Fibroblast of lung (primary cell): ENCODE measurements around the gene IRAK3. TPM values are rescaled to one million over a fixed set of nuclear protein-coding genes. Genes with fewer than 3 reads are reported as not detected.

Source experiments
- DNase-seq, 2 donors: peaks; one replicate each; pipeline versions ENCODE4 v3.0.0 to v3.0.0-alpha.2; 2010; ENCODE audit warnings: low read depth in 2 of 2
- H2AFZ ChIP-seq: 2 replicates; pipeline ENCODE4 v1.5.1; 2012; ENCODE audit warnings: low read length, control low read depth, inconsistent platforms
- H3K27ac ChIP-seq: 2 replicates; pipeline ENCODE4 v1.5.1; 2011; ENCODE audit warnings: low read length, control low read depth; ENCODE audit not compliant: insufficient read depth
- H3K27me3 ChIP-seq: 2 replicates; pipeline ENCODE4 v1.5.1; 2011; ENCODE audit warnings: mild to moderate bottlenecking, low read length; ENCODE audit not compliant: control insufficient read depth, insufficient read depth
- H3K36me3 ChIP-seq: 2 replicates; pipeline ENCODE4 v1.5.1; 2011; ENCODE audit warnings: low read length; ENCODE audit not compliant: control insufficient read depth, insufficient read depth
- H3K4me1 ChIP-seq: 2 replicates; pipeline ENCODE4 v1.5.1; 2011; ENCODE audit warnings: low read length; ENCODE audit not compliant: control insufficient read depth, insufficient read depth; ENCODE audit errors: extremely low read depth
- H3K4me2 ChIP-seq: 2 replicates; pipeline ENCODE4 v1.5.1; 2011; ENCODE audit warnings: low read length, control low read depth; ENCODE audit not compliant: insufficient read depth; ENCODE audit errors: extremely low read depth
- H3K4me3 ChIP-seq, 4 experiments: fragments of 200-600 bp in 1 of 4; sonication (generic) in 1 of 4; replicated peaks in 1 of 4; 2 replicates each; pipeline ENCODE4 v1.5.1; 2011 to 2016; ENCODE audit warnings: low read length in 4 of 4, low read depth in 3 of 4, mild to moderate bottlenecking in 3 of 4, control low read depth in 2 of 4, inconsistent platforms in 1 of 4, mixed read lengths in 1 of 4; ENCODE audit not compliant: insufficient read depth in 1 of 4; ENCODE audit errors: control extremely low read depth in 1 of 4
- H3K79me2 ChIP-seq: 2 replicates; pipeline ENCODE4 v1.5.1; 2012; ENCODE audit warnings: mild to moderate bottlenecking, low read length, inconsistent platforms; ENCODE audit not compliant: control insufficient read depth, insufficient read depth
- H3K9ac ChIP-seq: 2 replicates; pipeline ENCODE4 v1.5.1; 2011; ENCODE audit warnings: mild to moderate bottlenecking, low read length, control low read depth; ENCODE audit not compliant: insufficient read depth
- H3K9me3 ChIP-seq: 2 replicates; pipeline ENCODE4 v1.5.1; 2012; ENCODE audit warnings: low read depth, low read length; ENCODE audit not compliant: control insufficient read depth, insufficient read depth
- H4K20me1 ChIP-seq: 2 replicates; pipeline ENCODE4 v1.5.1; 2011; ENCODE audit warnings: low read length; ENCODE audit not compliant: control insufficient read depth, insufficient read depth; ENCODE audit errors: extremely low read depth
- CTCF ChIP-seq, 2 donors: IDR thresholded peaks in 1 of 2; conservative IDR thresholded peaks in 1 of 2; 1 replicate in 1 of 2; 2 replicates in 1 of 2; pipeline ENCODE4 v1.5.1; 2011 to 2012; ENCODE audit warnings: low read length in 2 of 2, control low read depth in 1 of 2, inconsistent platforms in 1 of 2, low read depth in 1 of 2, mild to moderate bottlenecking in 1 of 2
- EZH2 ChIP-seq: IDR thresholded peaks from 2 replicates; pipeline ENCODE4 v1.5.1; 2012; ENCODE audit warnings: low read length, control low read depth, mild to moderate bottlenecking; ENCODE audit errors: missing control alignments
- polyA plus RNA-seq, 2 donors: library from polyadenylated mRNA; depleted of rRNA in 1 of 2; stranded (reverse) in 1 of 2; unstranded in 1 of 2; fragments of >200 nt; gene quantifications; 2 replicates each; pipeline ENCODE4 v1.2.1, GENCODE V29; 2011 to 2012; ENCODE audit warnings: missing spikeins in 1 of 2
- total RNA-seq: library from RNA; depleted of rRNA; stranded (reverse); fragments of >200 nt; gene quantifications from 2 replicates; pipeline ENCODE4 v1.2.1, GENCODE V29; 2014

IRAK3 gene
- total and polyA plus RNA-seq, 2 donors (not counting 1 experiment from before 2014, with no cell fraction given) = 3.2 to 11.1 TPM

- Histone ChIP-seq H3K9me3 (no peaks in the 10 kb centered on the region), H3K36me3 (no peaks in the 10 kb centered on the region), H2AFZ (peak overlapping the region; percentile 71), H4K20me1 (no peaks in the 10 kb centered on the region), H3K4me1 (no peaks in the 10 kb centered on the region), H3K9ac (peak overlapping the region; percentile 62), H3K4me2 (peak overlapping the region; percentile 76), H3K27ac (no peak overlapping the region), H3K27me3 (no peaks in the 10 kb centered on the region), H3K4me3 (peak overlapping the region; percentile 41 to 78 (median 70)), H3K79me2 (no peaks in the 10 kb centered on the region)
- DNase-seq = no peak
- TF ChIP-seq CTCF (conservative IDR thresholded peaks at IDR 0.05 in 1 of 2, IDR thresholded peaks at IDR 0.05 in 1 of 2; ENCODE audit: low read depth in 1 of 2, low read length in 2 of 2) (no peak), EZH2 (no peak)
Measured at GRCh38 chr12:66189486-66189843, 451 bp downstream of the IRAK3 start.

- H4K20me1 ChIP-seq = no peaks in the 10 kb centered on the region
- no peaks in the 10 kb centered on the region for H3K27me3 ChIP-seq
- peak overlapping the region; percentile 41 to 78 (median 70) for H3K4me3 ChIP-seq
- no peaks in the 10 kb centered on the region for H3K4me1 ChIP-seq
- peak overlapping the region; percentile 71 for H2AFZ ChIP-seq
- H3K4me2 ChIP-seq = peak overlapping the region; percentile 76
- H3K36me3 ChIP-seq = no peaks in the 10 kb centered on the region
- DNase-seq = peak in 1 of 2 donors; percentile 29
- no peak overlapping the region for H3K9ac ChIP-seq
- TF ChIP-seq CTCF (conservative IDR thresholded peaks at IDR 0.05 in 1 of 2, IDR thresholded peaks at IDR 0.05 in 1 of 2; ENCODE audit: low read depth in 1 of 2, low read length in 2 of 2) (no peak), EZH2 (no peak)
- no peak overlapping the region for H3K27ac ChIP-seq
- no peaks in the 10 kb centered on the region for H3K79me2 ChIP-seq
- H3K9me3 ChIP-seq = no peaks in the 10 kb centered on the region
Measured at GRCh38 chr12:66189889-66190288, 875 bp downstream of the IRAK3 start.

- Histone ChIP-seq H3K9ac (no peak overlapping the region), H4K20me1 (no peaks in the 10 kb centered on the region), H3K4me3 (peak overlapping the region in 2 of 4 experiments; percentile 64 to 75), H3K4me1 (no peaks in the 10 kb centered on the region), H3K79me2 (no peaks in the 10 kb centered on the region), H3K9me3 (no peaks in the 10 kb centered on the region), H3K27ac (no peak overlapping the region), H3K36me3 (no peaks in the 10 kb centered on the region), H2AFZ (no peak overlapping the region), H3K4me2 (peak overlapping the region; percentile 48), H3K27me3 (no peaks in the 10 kb centered on the region)
- DNase-seq = peak; percentile 4 to 54
- TF ChIP-seq CTCF (conservative IDR thresholded peaks at IDR 0.05 in 1 of 2, IDR thresholded peaks at IDR 0.05 in 1 of 2; ENCODE audit: low read depth in 1 of 2, low read length in 2 of 2) = no peak
- TF ChIP-seq EZH2 = no peak
Measured at GRCh38 chr12:66190519-66191370, 1.7 kb downstream of the IRAK3 start.
